DND-41 (cell line): ENCODE measurements around the gene ZFP62.

Experiments used
- CTCF ChIP-seq: IDR thresholded peaks from 2 replicates; pipeline ENCODE4 v1.5.1; 2012; ENCODE audit warnings: borderline replicate concordance, low read length, moderate library complexity, mild to moderate bottlenecking; ENCODE audit not compliant: poor library complexity, severe bottlenecking; ENCODE audit errors: extremely low read depth
- EZH2 ChIP-seq: IDR thresholded peaks from 3 replicates; pipeline ENCODE4 v1.6.1; 2012; ENCODE audit warnings: borderline replicate concordance, low read depth, mild to moderate bottlenecking, moderate library complexity, low read length, inconsistent platforms; ENCODE audit not compliant: severe bottlenecking

GRCh38 chr5:180811623-180812124 lies 49.4 kb downstream of the ZFP62 start:
- no peak for TF ChIP-seq CTCF
- TF ChIP-seq EZH2: no peak
